LNCaP clone FGC (cell line): ENCODE results near the gene RSL24D1.

ENCODE experiments used
- DNase-seq: peaks from one replicate; pipeline ENCODE4 v3.0.0-alpha.2; 2011; ENCODE audit warnings: low read depth
- H3K4me3 ChIP-seq: 2 replicates; pipeline ENCODE4 v1.5.1; 2011; ENCODE audit warnings: mild to moderate bottlenecking, low read depth, low read length, control low read depth
- CTCF ChIP-seq: IDR thresholded peaks from 2 replicates; pipeline ENCODE4 v1.5.1; 2012; ENCODE audit warnings: mild to moderate bottlenecking; ENCODE audit not compliant: control insufficient read depth, insufficient read depth; ENCODE audit errors: extremely low read depth

The RSL24D1 gene

GRCh38 chr15:55195996-55196395, 745 bp downstream of the RSL24D1 start:
- H3K4me3 ChIP-seq: peak overlapping the region; percentile 93
- DNase-seq: no peak
- TF ChIP-seq CTCF: no peak

- no peak for TF ChIP-seq CTCF
- H3K4me3 ChIP-seq: no peak overlapping the region
- DNase-seq: no peak
Measured at GRCh38 chr15:55194256-55194655, 2.5 kb downstream of the RSL24D1 start.

GRCh38 chr15:55186331-55186730, 10.4 kb downstream of the RSL24D1 start:
- no peak for TF ChIP-seq CTCF
- DNase-seq: no peak

GRCh38 chr15:55183679-55184078, 13.1 kb downstream of the RSL24D1 start:
- no peak overlapping the region for H3K4me3 ChIP-seq
- no peak for TF ChIP-seq CTCF
- DNase-seq: no peak

More at GRCh38 chr15:55186331-55186730, 10.4 kb downstream of the RSL24D1 start:
- H3K4me3 ChIP-seq: no peak overlapping the region

GRCh38 chr15:55179141-55179540, 17.6 kb downstream of the RSL24D1 start:
- no peak for DNase-seq
- no peak for TF ChIP-seq CTCF
- H3K4me3 ChIP-seq: no peak overlapping the region

- TF ChIP-seq CTCF: no peak
- H3K4me3 ChIP-seq: no peak overlapping the region
- DNase-seq: no peak
Measured at GRCh38 chr15:55170361-55170760, 26.4 kb downstream of the RSL24D1 start.

- H3K4me3 ChIP-seq: no peak overlapping the region
- TF ChIP-seq CTCF: peak; percentile 84
- peak; percentile 50 for DNase-seq
Measured at GRCh38 chr15:55168350-55168974, 28.3 kb downstream of the RSL24D1 start.
